ENCODE measurements around the gene CPO.

- no peak for TF ChIP-seq CTCF (IDR thresholded peaks at IDR 0.05)
- TF ChIP-seq POLR2AphosphoS5 (IDR thresholded peaks at IDR 0.05) = no peak
- no peak for TF ChIP-seq POLR2A (IDR thresholded peaks at IDR 0.05)
Measured at GRCh38 chr2:206935991-206936842, 3.1 kb upstream of the CPO start.
